ENCODE results near the gene JMJD4. TPM values are rescaled to one million over a fixed set of nuclear protein-coding genes. Genes with fewer than 3 reads are reported as not detected.

JMJD4 gene
- total RNA-seq, 1 experiment from 2014 or later: 27.1 TPM

- Histone ChIP-seq H3K9me3 (no peaks in the 10 kb centered on the region), H3K36me3 (ENCODE audit: control insufficient read depth, insufficient read depth, low read length) (no peaks in the 10 kb centered on the region), H3K4me3 (ENCODE audit: low read depth, low read length) (no peak overlapping the region), H3K4me1 (no peaks in the 10 kb centered on the region), H3K27me3 (replicated peaks; ENCODE audit: control insufficient read depth, insufficient read depth, low read length) (no peaks in the 10 kb centered on the region)
- Mint-ChIP-seq H3K27me3 (ENCODE audit: insufficient read depth, unreplicated experiment) (no peaks in the 10 kb centered on the region), H3K27ac (ENCODE audit: unreplicated experiment) (no peak overlapping the region), H3K4me1 (ENCODE audit: low read depth, unreplicated experiment) (no peaks in the 10 kb centered on the region), H3K36me3 (ENCODE audit: insufficient read depth, unreplicated experiment) (peaks cover 5% of the 10 kb centered on the region), H3K4me3 (ENCODE audit: unreplicated experiment) (no peak overlapping the region), H3K9me3 (ENCODE audit: unreplicated experiment) (no peaks in the 10 kb centered on the region)
- intact Hi-C loops (cut with micrococcal nuclease; ENCODE audit: unreplicated experiment): no loop called here
- no TSS peak for BruUV-seq (replicated peaks)
- ChIA-PET POLR2A (no interaction called here), CTCF (no interaction called here)
- TF ChIP-seq CTCF (IDR thresholded peaks at IDR 0.05; ENCODE audit: insufficient read depth in 1 of 2, low read depth in 1 of 2, low read length in 1 of 2, severe bottlenecking in 1 of 2, unreplicated experiment in 1 of 2): no peak
- peak in 1 of 2 experiments; percentile 20 for DNase-seq
Observed at GRCh38 chr1:227778401-227778947, 43.4 kb upstream of the JMJD4 start.

GRCh38 chr1:227777646-227778045, 42.5 kb upstream of the JMJD4 start:
- Histone ChIP-seq H3K36me3 (ENCODE audit: control insufficient read depth, insufficient read depth, low read length) (no peaks in the 10 kb centered on the region), H3K4me1 (no peaks in the 10 kb centered on the region), H3K27me3 (replicated peaks; ENCODE audit: control insufficient read depth, insufficient read depth, low read length) (no peaks in the 10 kb centered on the region), H3K9me3 (no peaks in the 10 kb centered on the region), H3K4me3 (ENCODE audit: low read depth, low read length) (no peak overlapping the region)
- intact Hi-C loops (cut with micrococcal nuclease; ENCODE audit: unreplicated experiment): no loop called here
- H3K4me1 Mint-ChIP-seq (ENCODE audit: low read depth, unreplicated experiment): no peaks in the 10 kb centered on the region
- BruUV-seq (replicated peaks): no TSS peak
- ChIA-PET POLR2A (no interaction called here), CTCF (no interaction called here)
- H3K27me3 Mint-ChIP-seq (ENCODE audit: insufficient read depth, unreplicated experiment): no peaks in the 10 kb centered on the region
- no peak overlapping the region for H3K4me3 Mint-ChIP-seq (ENCODE audit: unreplicated experiment)
- no peaks in the 10 kb centered on the region for H3K9me3 Mint-ChIP-seq (ENCODE audit: unreplicated experiment)
- no peak for TF ChIP-seq CTCF (IDR thresholded peaks at IDR 0.05; ENCODE audit: insufficient read depth in 1 of 2, low read depth in 1 of 2, low read length in 1 of 2, severe bottlenecking in 1 of 2, unreplicated experiment in 1 of 2)
- no peak overlapping the region for H3K27ac Mint-ChIP-seq (ENCODE audit: unreplicated experiment)
- peaks cover 5% of the 10 kb centered on the region for H3K36me3 Mint-ChIP-seq (ENCODE audit: insufficient read depth, unreplicated experiment)
- DNase-seq: no peak

DNA sequence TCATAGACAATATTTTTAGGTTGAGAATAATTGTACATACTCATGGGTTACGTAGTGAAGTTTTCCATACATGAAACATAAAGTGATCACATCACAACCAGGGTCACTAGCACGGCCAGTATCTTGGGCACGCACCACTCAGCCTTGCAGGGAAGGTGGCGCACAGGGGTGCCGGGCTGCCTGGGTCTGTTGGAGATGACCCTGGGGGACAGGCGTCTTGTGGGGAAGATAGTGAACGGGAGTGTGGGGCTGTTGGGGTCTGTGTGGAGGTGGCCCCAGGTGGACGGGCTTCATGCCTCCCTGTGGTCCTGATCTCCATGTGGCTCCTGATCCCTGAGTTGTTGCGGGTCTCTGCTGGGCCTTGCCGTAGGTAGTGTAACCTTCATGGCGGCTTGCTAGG, 42.1 kb upstream of the JMJD4 start:
- Mint-ChIP-seq H3K4me1 (ENCODE audit: low read depth, unreplicated experiment) (no peaks in the 10 kb centered on the region), H3K36me3 (ENCODE audit: insufficient read depth, unreplicated experiment) (peaks cover 5% of the 10 kb centered on the region), H3K27me3 (ENCODE audit: insufficient read depth, unreplicated experiment) (no peaks in the 10 kb centered on the region), H3K4me3 (ENCODE audit: unreplicated experiment) (no peak overlapping the region), H3K27ac (ENCODE audit: unreplicated experiment) (no peak overlapping the region), H3K9me3 (ENCODE audit: unreplicated experiment) (no peaks in the 10 kb centered on the region)
- Histone ChIP-seq H3K4me3 (ENCODE audit: low read depth, low read length) (no peak overlapping the region), H3K9me3 (no peaks in the 10 kb centered on the region), H3K4me1 (no peaks in the 10 kb centered on the region), H3K36me3 (ENCODE audit: control insufficient read depth, insufficient read depth, low read length) (no peaks in the 10 kb centered on the region), H3K27me3 (replicated peaks; ENCODE audit: control insufficient read depth, insufficient read depth, low read length) (no peaks in the 10 kb centered on the region)
- no peak for TF ChIP-seq CTCF (IDR thresholded peaks at IDR 0.05; ENCODE audit: insufficient read depth in 1 of 2, low read depth in 1 of 2, low read length in 1 of 2, severe bottlenecking in 1 of 2, unreplicated experiment in 1 of 2)
- DNase-seq: no peak
- CTCF ChIA-PET: no interaction called here
- POLR2A ChIA-PET: no interaction called here
- no TSS peak for BruUV-seq (replicated peaks)
- intact Hi-C loops (cut with micrococcal nuclease; ENCODE audit: unreplicated experiment): no loop called here

Data from Caco-2 (cell line).